Lower leg skin (tissue), 3 donors: ENCODE measurements around the gene ADD1.

Source experiments
- CTCF ChIP-seq, 3 donors: fragments of 450-650 bp; IDR thresholded peaks; one replicate each; pipeline ENCODE4 v1.5.1; 2016; ENCODE audit warnings: antibody characterized with exemption in 3 of 3, mild to moderate bottlenecking in 3 of 3, moderate library complexity in 2 of 3
- POLR2A ChIP-seq, 2 donors: fragments of 450-650 bp; IDR thresholded peaks; one replicate each; pipeline ENCODE4 v1.6.1; 2016 to 2017; ENCODE audit warnings: antibody characterized with exemption in 2 of 2, mild to moderate bottlenecking in 1 of 2, moderate library complexity in 1 of 2

GRCh38 chr4:2875556-2875955 is 31.9 kb downstream of the ADD1 start:
- no peak for TF ChIP-seq CTCF (IDR thresholded peaks at IDR 0.05)
- TF ChIP-seq POLR2A (IDR thresholded peaks at IDR 0.05), result no peak
